Hepatocyte (in vitro differentiated cells): ENCODE measurements around the gene BAZ1A. TPM values are rescaled to one million over a fixed set of nuclear protein-coding genes. Genes with fewer than 3 reads are reported as not detected.

ENCODE experiments used
- DNase-seq: peaks from one replicate; pipeline ENCODE4 v3.0.0-alpha.2; 2016; ENCODE audit warnings: low spot score
- H2AFZ ChIP-seq: fragments of 200-600 bp; sonication (generic); 2 replicates; pipeline ENCODE4 v1.6.0; 2016; ENCODE audit warnings: antibody characterized with exemption, mild to moderate bottlenecking
- H3K27ac ChIP-seq: fragments of 200-600 bp; sonication (generic); 2 replicates; pipeline ENCODE4 v1.5.1; 2016; ENCODE audit warnings: mild to moderate bottlenecking
- H3K27me3 ChIP-seq: fragments of 200-600 bp; sonication (generic); 2 replicates; pipeline ENCODE4 v1.6.1; 2016
- H3K36me3 ChIP-seq: fragments of 200-600 bp; sonication (generic); replicated peaks from 2 replicates; pipeline ENCODE4 v1.5.1; 2016; ENCODE audit warnings: low read depth; ENCODE audit not compliant: insufficient read depth
- H3K4me1 ChIP-seq: fragments of 200-600 bp; sonication (generic); 2 replicates; pipeline ENCODE4 v1.5.1; 2016; ENCODE audit warnings: mild to moderate bottlenecking, moderate library complexity; ENCODE audit not compliant: insufficient read depth
- H3K4me2 ChIP-seq: fragments of 200-600 bp; sonication (generic); 2 replicates; pipeline ENCODE4 v1.6.0; 2016
- H3K4me3 ChIP-seq: fragments of 200-600 bp; sonication (generic); 2 replicates; pipeline ENCODE4 v1.5.1; 2016; ENCODE audit warnings: mild to moderate bottlenecking
- H3K79me2 ChIP-seq: fragments of 200-600 bp; sonication (generic); 2 replicates; pipeline ENCODE4 v1.6.0; 2017; ENCODE audit warnings: mild to moderate bottlenecking
- H3K9me2 ChIP-seq: fragments of 200-600 bp; sonication (generic); replicated peaks from 2 replicates; pipeline ENCODE4 v1.6.0; 2017; ENCODE audit warnings: mild to moderate bottlenecking; ENCODE audit not compliant: insufficient read depth
- H3K9me3 ChIP-seq: fragments of 200-600 bp; sonication (generic); 2 replicates; pipeline ENCODE4 v1.5.1; 2016; ENCODE audit warnings: low read depth, mild to moderate bottlenecking
- H4K20me1 ChIP-seq: fragments of 200-600 bp; sonication (generic); 2 replicates; pipeline ENCODE4 v1.6.0; 2016; ENCODE audit warnings: mild to moderate bottlenecking; ENCODE audit not compliant: insufficient read depth, poor library complexity, severe bottlenecking
- CTCF ChIP-seq: fragments of 200-600 bp; sonication (generic); IDR thresholded peaks from 2 replicates; pipeline ENCODE4 v1.5.1; 2016; ENCODE audit warnings: antibody characterized with exemption, mild to moderate bottlenecking; ENCODE audit not compliant: poor library complexity
- EZH2 ChIP-seq: fragments of 200-600 bp; sonication (generic); IDR thresholded peaks from 2 replicates; pipeline ENCODE4 v1.6.1; 2016; ENCODE audit warnings: antibody characterized with exemption, mild to moderate bottlenecking, borderline replicate concordance
- EZH2phosphoT487 ChIP-seq: fragments of 200-600 bp; sonication (generic); IDR thresholded peaks from one replicate; pipeline ENCODE4 v1.6.1; 2018; ENCODE audit warnings: antibody characterized with exemption, mild to moderate bottlenecking, low read depth, moderate library complexity; ENCODE audit not compliant: unreplicated experiment, severe bottlenecking
- WGBS: methylation state at CpG from one replicate; pipeline ENCODE4 v1.1.6; 2016; ENCODE audit warnings: low lambda C conversion rate; ENCODE audit errors: missing lambda C conversion rate; 5-methylcytosine and 5-hydroxymethylcytosine counted together
- polyA plus RNA-seq: library from polyadenylated mRNA; unstranded; fragments of >200 nt; fragmentation: Nextera tagmentation; extraction: Ambion mirVana; gene quantifications from 2 replicates; pipeline ENCODE4 v1.2.1, GENCODE V29; 2016
- total RNA-seq: library from RNA; depleted of rRNA; stranded (reverse); fragments of >200 nt; gene quantifications from 2 replicates; pipeline ENCODE4 v1.2.3, GENCODE V29; 2014

BAZ1A gene
- total and polyA plus RNA-seq, 2 experiments from 2014 or later = 20.9 to 24.7 TPM

- H3K4me2 ChIP-seq = no peak overlapping the region
- no peaks in the 10 kb centered on the region for H4K20me1 ChIP-seq
- no peak for TF ChIP-seq EZH2
- no peak for TF ChIP-seq EZH2phosphoT487
- TF ChIP-seq CTCF = no peak
- no peak overlapping the region for H3K4me3 ChIP-seq
- no peak overlapping the region for H2AFZ ChIP-seq
- 89% methylated on average over 3 of the region's 3 CpGs for WGBS
- DNase-seq = no peak
- no peaks in the 10 kb centered on the region for H3K9me2 ChIP-seq
- H3K9me3 ChIP-seq = no peaks in the 10 kb centered on the region
- H3K36me3 ChIP-seq = no peaks in the 10 kb centered on the region
- no peaks in the 10 kb centered on the region for H3K4me1 ChIP-seq
- peaks cover 1% of the 10 kb centered on the region for H3K79me2 ChIP-seq
- no peak overlapping the region for H3K27ac ChIP-seq
- H3K27me3 ChIP-seq = no peaks in the 10 kb centered on the region
These were observed 37.3 kb downstream of the BAZ1A start for GRCh38 chr14:34837801-34838322.

GRCh38 chr14:34835312-34835711, 39.8 kb downstream of the BAZ1A start:
- no peak for TF ChIP-seq EZH2
- no peak for TF ChIP-seq EZH2phosphoT487
- TF ChIP-seq CTCF = no peak
- no peaks in the 10 kb centered on the region for H3K9me3 ChIP-seq
- no peaks in the 10 kb centered on the region for H3K27me3 ChIP-seq
- no peak overlapping the region for H2AFZ ChIP-seq
- H3K4me2 ChIP-seq = no peak overlapping the region
- no peaks in the 10 kb centered on the region for H3K36me3 ChIP-seq
- 100% methylated on average over 1 of the region's 1 CpG for WGBS
- H3K27ac ChIP-seq = no peak overlapping the region
- no peak for DNase-seq
- no peaks in the 10 kb centered on the region for H3K4me1 ChIP-seq
- H3K79me2 ChIP-seq = peaks cover 7% of the 10 kb centered on the region
- no peaks in the 10 kb centered on the region for H4K20me1 ChIP-seq
- no peaks in the 10 kb centered on the region for H3K9me2 ChIP-seq
- no peak overlapping the region for H3K4me3 ChIP-seq

GRCh38 chr14:34833549-34834523, 41.3 kb downstream of the BAZ1A start:
- TF ChIP-seq EZH2 = no peak
- no peak for TF ChIP-seq EZH2phosphoT487
- TF ChIP-seq CTCF = no peak
- no peak for DNase-seq
- Histone ChIP-seq H3K4me3 (no peak overlapping the region), H3K27ac (no peak overlapping the region), H3K4me1 (no peaks in the 10 kb centered on the region), H3K36me3 (no peaks in the 10 kb centered on the region), H4K20me1 (no peaks in the 10 kb centered on the region), H3K4me2 (no peak overlapping the region), H3K27me3 (no peaks in the 10 kb centered on the region), H2AFZ (no peak overlapping the region), H3K9me2 (no peaks in the 10 kb centered on the region), H3K79me2 (peaks cover 14% of the 10 kb centered on the region), H3K9me3 (no peaks in the 10 kb centered on the region)
- 88% methylated on average over 2 of the region's 2 CpGs for WGBS
